Transverse colon (tissue), 4 donors: Measurements from ENCODE around the gene NFAM1. TPM values are rescaled to one million over a fixed set of nuclear protein-coding genes. Genes with fewer than 3 reads are reported as not detected.

Source experiments
- DNase-seq: peaks from one replicate; pipeline ENCODE4 v3.0.0-alpha.2; 2019
- H3K27ac ChIP-seq, 4 donors: fragments of 200-600 bp; sonication (generic); 2 replicates each; pipeline ENCODE4 v1.5.1; 2016 to 2018; ENCODE audit warnings: inconsistent platforms in 4 of 4
- H3K27me3 ChIP-seq: fragments of 200-600 bp; sonication (generic); 2 replicates; pipeline ENCODE4 v1.5.1; 2017; ENCODE audit warnings: inconsistent platforms
- H3K36me3 ChIP-seq, 4 donors: fragments of 200-600 bp; sonication (generic); 2 replicates each; pipeline ENCODE4 v1.5.1; 2017 to 2019; ENCODE audit warnings: inconsistent platforms in 4 of 4
- H3K4me1 ChIP-seq, 4 donors: fragments of 200-600 bp; sonication (generic); 2 replicates each; pipeline ENCODE4 v1.5.1; 2017 to 2020; ENCODE audit warnings: inconsistent platforms in 4 of 4
- H3K4me3 ChIP-seq, 4 donors: fragments of 200-600 bp; sonication (generic); 1 replicate in 1 of 4; 2 replicates in 3 of 4; pipeline versions ENCODE4 v1.5.1 to v1.6.1; 2017 to 2019; ENCODE audit warnings: inconsistent platforms in 4 of 4
- H3K9me3 ChIP-seq, 2 donors: fragments of 200-600 bp; sonication (generic); 2 replicates each; pipeline ENCODE4 v1.5.1; 2017 to 2019; ENCODE audit warnings: inconsistent platforms in 2 of 2
- EP300 ChIP-seq: sonication (generic); formaldehyde crosslinking; IDR thresholded peaks from one replicate; pipeline ENCODE4 v1.6.1; 2017; ENCODE audit warnings: antibody characterized with exemption, low read depth
- POLR2A ChIP-seq: fragments of 450-650 bp; IDR thresholded peaks from one replicate; pipeline ENCODE4 v1.6.1; 2016; ENCODE audit warnings: antibody characterized with exemption, mild to moderate bottlenecking, moderate library complexity
- POLR2AphosphoS5 ChIP-seq, 3 donors: sonication (generic); formaldehyde crosslinking; IDR thresholded peaks; one replicate each; pipeline ENCODE4 v1.6.1; 2016; ENCODE audit warnings: antibody characterized with exemption in 3 of 3
- WGBS, 2 donors: methylation state at CpG; one replicate each; pipeline ENCODE4 v1.1.5; 2018; ENCODE audit warnings: low coverage in 1 of 2; 5-methylcytosine and 5-hydroxymethylcytosine counted together
- in situ Hi-C, 4 donors: fragments of 200-750 bp; cut with MboI; loops; one replicate each; pipeline versions ENCODE4 v1.15.0 to v1.15.1; 2017; ENCODE audit warnings: low sequenced_read_pairs in 3 of 4, low pct_ligation_motif_present in 1 of 4, low pct_unique_long_range_greater_than_20kb in 1 of 4
- intact Hi-C: fragments of 100-400 bp; cut with DNase I; formaldehyde crosslinking; loops from one replicate; pipeline ENCODE4 v1.15.1; 2023; ENCODE audit warnings: low total_unique reads
- total RNA-seq, 4 donors: library from RNA; depleted of rRNA; stranded (reverse); fragments of >200 nt; gene quantifications; one replicate each; pipeline ENCODE4 v1.1.0, GENCODE V29; 2016
- TF ChIP-seq, protein P1 (sequence below), 5 experiments: fragments of 200-600 bp in 3 of 5; fragments of 450-650 bp in 2 of 5; sonication (generic) in 3 of 5; IDR thresholded peaks; 1 replicate in 2 of 5; 2 replicates in 3 of 5; pipeline ENCODE4 v1.5.1; 2016 to 2017; ENCODE audit warnings: antibody characterized with exemption in 5 of 5, inconsistent platforms in 3 of 5, mild to moderate bottlenecking in 2 of 5, moderate library complexity in 1 of 5

NFAM1 gene
- total RNA-seq, 4 donors from 2014 or later, result 1.1 to 1.4 TPM; not detected in 2

- Histone ChIP-seq H3K4me1 (peaks cover 0 to 11% (median 2%) of the 10 kb centered on the region in 4 donors), H3K9me3 (no peaks in the 10 kb centered on the region), H3K4me3 (no peak overlapping the region), H3K27ac (no peak overlapping the region), H3K27me3 (no peaks in the 10 kb centered on the region), H3K36me3 (no peaks in the 10 kb centered on the region)
- WGBS, 2 donors, result 67% methylated on average over 7 of the region's 7 CpGs; no CpG with 5 or more reads in 1 of the 2 donors
- no peak for DNase-seq
- TF ChIP-seq POLR2A, result no peak
- intact Hi-C loops (no loop called here), in situ Hi-C loops (no loop called here)
Measured at GRCh38 chr22:42360348-42360747, 71.9 kb downstream of the NFAM1 start.

GRCh38 chr22:42358643-42359558, 73.3 kb downstream of the NFAM1 start:
- no peak overlapping the region for H3K4me3 ChIP-seq
- in situ Hi-C loops (no loop called here), intact Hi-C loops (no loop called here)
- no peak for TF ChIP-seq POLR2AphosphoS5 (IDR thresholded peaks at IDR 0.05)
- no peak for TF ChIP-seq EP300
- TF ChIP-seq POLR2A, result no peak
- H3K4me1 ChIP-seq, result no peaks in the 10 kb centered on the region
- no peaks in the 10 kb centered on the region for H3K36me3 ChIP-seq
- H3K27me3 ChIP-seq, result no peaks in the 10 kb centered on the region
- no peak for DNase-seq
- WGBS, 2 donors, result 80 to 82% methylated on average over 5 to 16 of the region's 16 CpGs
- H3K9me3 ChIP-seq, result no peaks in the 10 kb centered on the region
- H3K27ac ChIP-seq, result no peak overlapping the region

- Histone ChIP-seq H3K4me3 (no peak overlapping the region), H3K36me3 (no peaks in the 10 kb centered on the region), H3K4me1 (no peaks in the 10 kb centered on the region), H3K27me3 (no peaks in the 10 kb centered on the region), H3K9me3 (no peaks in the 10 kb centered on the region), H3K27ac (no peak overlapping the region)
- in situ Hi-C loops (no loop called here), intact Hi-C loops (no loop called here)
- TF ChIP-seq POLR2AphosphoS5 (IDR thresholded peaks at IDR 0.05) (no peak), EP300 (no peak), POLR2A (no peak)
- TF ChIP-seq, protein P1, sequence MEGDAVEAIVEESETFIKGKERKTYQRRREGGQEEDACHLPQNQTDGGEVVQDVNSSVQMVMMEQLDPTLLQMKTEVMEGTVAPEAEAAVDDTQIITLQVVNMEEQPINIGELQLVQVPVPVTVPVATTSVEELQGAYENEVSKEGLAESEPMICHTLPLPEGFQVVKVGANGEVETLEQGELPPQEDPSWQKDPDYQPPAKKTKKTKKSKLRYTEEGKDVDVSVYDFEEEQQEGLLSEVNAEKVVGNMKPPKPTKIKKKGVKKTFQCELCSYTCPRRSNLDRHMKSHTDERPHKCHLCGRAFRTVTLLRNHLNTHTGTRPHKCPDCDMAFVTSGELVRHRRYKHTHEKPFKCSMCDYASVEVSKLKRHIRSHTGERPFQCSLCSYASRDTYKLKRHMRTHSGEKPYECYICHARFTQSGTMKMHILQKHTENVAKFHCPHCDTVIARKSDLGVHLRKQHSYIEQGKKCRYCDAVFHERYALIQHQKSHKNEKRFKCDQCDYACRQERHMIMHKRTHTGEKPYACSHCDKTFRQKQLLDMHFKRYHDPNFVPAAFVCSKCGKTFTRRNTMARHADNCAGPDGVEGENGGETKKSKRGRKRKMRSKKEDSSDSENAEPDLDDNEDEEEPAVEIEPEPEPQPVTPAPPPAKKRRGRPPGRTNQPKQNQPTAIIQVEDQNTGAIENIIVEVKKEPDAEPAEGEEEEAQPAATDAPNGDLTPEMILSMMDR (IDR thresholded peaks at IDR 0.05), result no peak
- WGBS, 2 donors, result 54% methylated on average over 7 of the region's 8 CpGs; no CpG with 5 or more reads in 1 of the 2 donors
- no peak for DNase-seq
Measured at GRCh38 chr22:42357634-42358296, 74.4 kb downstream of the NFAM1 start.

- H3K4me3 ChIP-seq, result no peak overlapping the region
- TF ChIP-seq POLR2AphosphoS5 (IDR thresholded peaks at IDR 0.05) (no peak), EP300 (no peak), POLR2A (no peak)
- TF ChIP-seq, protein P1 (IDR thresholded peaks at IDR 0.05), result no peak
- no peaks in the 10 kb centered on the region for H3K9me3 ChIP-seq
- intact Hi-C loops (no loop called here), in situ Hi-C loops (no loop called here)
- no peaks in the 10 kb centered on the region for H3K27me3 ChIP-seq
- 88% methylated on average over 3 of the region's 3 CpGs; no CpG with 5 or more reads in 1 of the 2 donors for WGBS, 2 donors
- no peak for DNase-seq
- H3K4me1 ChIP-seq, result no peaks in the 10 kb centered on the region
- H3K36me3 ChIP-seq, result no peaks in the 10 kb centered on the region
- H3K27ac ChIP-seq, result no peak overlapping the region
Measured at GRCh38 chr22:42357221-42357620, 75.0 kb downstream of the NFAM1 start.

DNA sequence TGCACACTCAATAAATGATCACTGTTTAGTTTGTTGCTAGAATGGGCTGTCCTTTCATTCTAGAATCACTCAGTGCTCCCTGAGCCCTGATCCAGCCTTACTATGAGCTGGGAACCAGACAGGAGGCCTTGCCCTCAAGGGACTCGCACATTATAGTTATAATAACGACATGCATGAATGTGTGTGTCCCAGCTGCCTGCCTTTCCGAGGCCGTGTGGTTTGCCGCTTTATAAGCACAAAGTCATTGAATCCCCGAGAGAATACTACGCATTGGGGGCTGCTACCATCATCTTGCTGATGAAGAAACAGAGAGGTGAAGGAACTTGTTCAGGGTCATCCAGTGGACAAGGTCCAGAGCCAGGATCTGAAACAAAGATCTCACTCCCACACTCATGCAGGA, 75.7 kb downstream of the NFAM1 start:
- Histone ChIP-seq H3K4me3 (no peak overlapping the region), H3K27ac (no peak overlapping the region), H3K9me3 (no peaks in the 10 kb centered on the region), H3K27me3 (no peaks in the 10 kb centered on the region), H3K36me3 (no peaks in the 10 kb centered on the region), H3K4me1 (no peaks in the 10 kb centered on the region)
- in situ Hi-C loops, result no loop called here
- WGBS, 2 donors, result 79% methylated on average over 7 of the region's 7 CpGs; no CpG with 5 or more reads in 1 of the 2 donors
- DNase-seq, result no peak
- no peak for TF ChIP-seq EP300
- TF ChIP-seq, protein P1 (IDR thresholded peaks at IDR 0.05), result no peak
- TF ChIP-seq POLR2AphosphoS5 (IDR thresholded peaks at IDR 0.05), result no peak
- intact Hi-C loops, result no loop called here
